Hematopoietic multipotent progenitor cell (in vitro differentiated cells): ENCODE measurements around the gene C16orf54. TPM values are rescaled to one million over a fixed set of nuclear protein-coding genes. Genes with fewer than 3 reads are reported as not detected.
"Not testable (repeated sequence)": the region's sequence is repeated elsewhere in the genome, so short reads cannot be mapped to it uniquely, and the experiment has no call there.

ENCODE experiments used
- DNase-seq, 3 donors: peaks; one replicate each; pipeline ENCODE4 v3.0.0-alpha.2; 2011 to 2015; ENCODE audit warnings: low read depth in 2 of 3, low spot score in 2 of 3
- total RNA-seq: library from RNA; depleted of rRNA; stranded (reverse); fragments of >200 nt; gene quantifications from one replicate; pipeline ENCODE4 v1.2.3, GENCODE V29; 2012

C16orf54 gene, protein sequence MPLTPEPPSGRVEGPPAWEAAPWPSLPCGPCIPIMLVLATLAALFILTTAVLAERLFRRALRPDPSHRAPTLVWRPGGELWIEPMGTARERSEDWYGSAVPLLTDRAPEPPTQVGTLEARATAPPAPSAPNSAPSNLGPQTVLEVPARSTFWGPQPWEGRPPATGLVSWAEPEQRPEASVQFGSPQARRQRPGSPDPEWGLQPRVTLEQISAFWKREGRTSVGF
- 64.9 TPM for total RNA-seq

DNA sequence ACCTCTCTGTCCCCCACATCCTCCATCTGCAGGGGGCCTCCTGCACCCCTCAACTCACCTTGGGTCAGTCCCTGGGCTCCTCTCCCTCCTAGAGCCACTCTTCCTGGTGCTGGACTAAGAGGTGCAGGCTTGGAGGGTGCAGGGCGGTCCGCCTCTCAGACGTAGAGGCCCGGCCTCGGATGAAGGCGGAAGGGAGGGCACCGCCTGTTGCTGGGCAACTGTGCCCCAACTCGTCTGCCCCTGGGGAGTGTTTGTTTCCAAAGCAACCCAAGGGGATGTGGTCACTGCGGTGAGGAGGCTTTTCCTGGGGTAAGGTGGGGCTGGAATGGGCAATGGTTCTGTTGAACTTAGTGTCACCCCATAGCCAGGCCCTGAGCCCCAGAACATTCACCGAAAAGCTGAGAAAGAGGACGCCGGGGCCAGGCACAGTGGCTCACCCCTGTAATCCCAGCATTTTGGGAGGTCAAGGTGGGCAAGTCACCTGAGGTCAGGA lies at the start of gene C16orf54:
Gene C16orf54, minus strand, starts transcription at position 138 of the 493 bp plus-strand sequence. CDS start 1,039 bp downstream, outside the sequence.
- peak; percentile 88 to 99 (median 98) for DNase-seq

DNA sequence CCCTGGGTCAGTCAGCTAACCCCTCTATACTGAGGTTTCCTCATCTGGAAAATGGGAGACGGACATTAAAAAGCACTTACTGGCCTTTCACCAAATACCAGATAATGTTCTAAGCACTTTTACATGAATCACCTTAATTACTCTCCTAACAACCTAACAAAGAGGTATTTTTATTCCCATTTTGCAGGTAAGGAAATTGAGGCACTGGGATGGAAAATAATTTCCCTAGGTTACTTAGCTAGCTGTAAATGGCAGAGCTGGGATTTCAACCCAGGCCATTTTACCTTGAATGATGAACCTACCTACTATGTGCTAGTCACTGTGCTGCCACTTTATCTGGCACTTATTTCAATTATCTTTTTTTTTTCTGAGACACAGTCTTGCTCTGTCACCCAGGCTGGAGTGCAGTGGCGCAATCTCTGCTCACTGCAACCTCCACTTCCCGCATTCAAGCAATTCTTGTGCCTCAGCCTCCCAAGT lies 48.5 kb upstream of the C16orf54 start:
- DNase-seq: no peak

DNA sequence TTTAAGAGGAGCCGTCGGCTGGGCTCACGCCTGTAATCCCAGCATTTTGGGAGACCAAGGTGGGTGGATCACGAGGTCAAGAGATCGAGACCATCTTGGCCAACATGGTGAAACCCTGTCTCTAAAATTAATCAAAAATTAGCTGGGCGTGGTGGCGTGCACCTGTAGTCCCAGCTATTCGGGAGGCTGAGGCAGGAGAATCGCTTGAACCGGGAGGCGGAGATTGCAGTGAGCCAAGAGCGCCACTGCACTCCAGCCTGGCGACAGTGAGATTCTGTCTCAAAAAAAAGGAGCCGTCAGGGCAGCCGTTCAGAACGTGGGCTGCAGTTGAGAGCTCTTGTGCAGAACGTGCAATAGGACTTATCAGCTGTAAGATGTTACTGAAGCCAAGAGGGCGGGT lies 47.4 kb upstream of the C16orf54 start:
- not testable (repeated sequence) for DNase-seq

DNA sequence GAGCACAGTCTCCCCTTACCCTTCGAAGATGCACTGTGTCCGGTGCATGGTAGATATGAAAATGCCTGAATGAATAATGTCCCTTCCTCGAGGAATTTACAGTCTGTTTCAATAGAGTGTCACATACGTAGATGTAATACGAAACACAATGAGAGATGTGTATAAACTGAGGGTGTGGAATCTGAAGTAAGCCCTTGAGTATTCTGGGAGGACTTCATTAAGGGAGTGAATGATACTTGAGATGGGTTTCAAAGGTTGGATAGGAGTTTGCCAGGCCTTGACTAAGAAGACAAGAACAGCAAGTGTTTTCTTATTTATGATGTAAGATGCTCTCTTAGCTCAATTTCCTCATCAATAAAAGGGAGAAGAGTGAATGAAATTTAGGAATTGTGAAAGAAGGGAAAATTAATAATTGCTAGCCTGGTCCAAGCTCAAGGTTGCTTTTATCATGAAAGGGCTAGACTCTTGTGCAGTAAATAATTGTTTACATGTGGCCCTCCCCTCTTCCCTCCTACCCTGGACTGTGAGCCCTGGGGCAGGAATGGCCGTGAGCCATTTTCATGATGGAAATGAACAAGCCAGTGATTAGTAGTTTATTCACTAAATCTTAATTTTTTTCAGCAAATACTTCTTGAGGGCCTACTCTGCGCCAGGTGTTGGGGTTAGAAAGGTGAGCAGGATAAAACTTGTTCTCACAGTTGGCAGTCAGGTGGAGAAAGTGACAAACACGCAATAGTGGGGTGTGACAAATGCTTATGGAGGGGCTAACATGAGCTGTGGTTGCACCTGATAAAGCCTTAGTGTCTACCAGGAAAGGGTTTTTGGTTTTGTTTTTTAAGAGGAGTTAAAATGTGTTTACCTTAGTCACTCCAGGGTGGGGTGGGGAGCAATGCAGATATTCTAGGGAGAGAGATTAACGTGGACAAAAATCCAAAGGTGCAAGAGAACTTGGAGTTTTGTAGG lies 46.3 kb upstream of the C16orf54 start:
- no peak for DNase-seq

DNA sequence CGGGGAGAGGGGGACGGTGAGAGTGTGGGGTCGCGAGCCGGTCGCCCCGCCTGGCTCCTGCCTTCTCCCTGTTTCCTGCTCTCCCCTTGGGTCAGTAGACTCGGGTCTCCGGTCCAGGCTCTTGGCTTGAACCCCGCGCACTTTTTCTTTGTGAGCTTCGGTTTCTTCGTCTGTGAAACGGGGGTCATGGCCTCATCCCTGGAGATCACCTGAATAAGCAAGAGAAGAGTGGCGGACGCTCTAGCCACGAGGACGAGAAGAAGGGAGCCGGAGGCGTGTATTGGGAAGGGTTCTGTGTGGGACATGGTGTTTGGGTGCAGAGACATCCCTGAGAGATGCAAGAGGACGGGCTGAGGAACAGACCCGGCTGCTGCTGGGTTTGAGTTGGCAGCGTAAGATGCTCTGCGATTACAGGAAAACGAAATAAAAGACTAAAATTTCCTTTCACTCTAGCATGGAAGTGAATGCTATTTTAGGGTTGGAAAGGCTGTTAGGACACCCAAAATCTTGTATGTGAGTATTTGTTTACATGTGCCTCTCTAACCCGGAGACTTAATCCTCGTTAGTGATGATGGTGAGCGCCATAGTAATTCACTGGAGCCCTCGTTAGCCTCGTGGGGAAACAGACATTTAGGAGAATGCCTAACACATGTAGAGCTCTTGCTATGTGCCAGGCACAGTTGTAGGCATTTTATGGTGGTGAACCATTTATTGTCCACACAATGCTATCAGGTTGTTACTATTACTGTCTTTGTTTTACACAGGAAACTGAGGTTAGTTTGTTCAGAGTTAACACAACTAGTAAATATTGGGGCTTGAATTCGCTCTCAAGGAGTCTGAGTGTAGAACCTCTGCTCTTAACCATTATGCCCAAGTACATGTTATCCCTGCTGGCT lies 45.4 kb upstream of the C16orf54 start:
- DNase-seq: peak in 1 of 3 donors; percentile 12

DNA sequence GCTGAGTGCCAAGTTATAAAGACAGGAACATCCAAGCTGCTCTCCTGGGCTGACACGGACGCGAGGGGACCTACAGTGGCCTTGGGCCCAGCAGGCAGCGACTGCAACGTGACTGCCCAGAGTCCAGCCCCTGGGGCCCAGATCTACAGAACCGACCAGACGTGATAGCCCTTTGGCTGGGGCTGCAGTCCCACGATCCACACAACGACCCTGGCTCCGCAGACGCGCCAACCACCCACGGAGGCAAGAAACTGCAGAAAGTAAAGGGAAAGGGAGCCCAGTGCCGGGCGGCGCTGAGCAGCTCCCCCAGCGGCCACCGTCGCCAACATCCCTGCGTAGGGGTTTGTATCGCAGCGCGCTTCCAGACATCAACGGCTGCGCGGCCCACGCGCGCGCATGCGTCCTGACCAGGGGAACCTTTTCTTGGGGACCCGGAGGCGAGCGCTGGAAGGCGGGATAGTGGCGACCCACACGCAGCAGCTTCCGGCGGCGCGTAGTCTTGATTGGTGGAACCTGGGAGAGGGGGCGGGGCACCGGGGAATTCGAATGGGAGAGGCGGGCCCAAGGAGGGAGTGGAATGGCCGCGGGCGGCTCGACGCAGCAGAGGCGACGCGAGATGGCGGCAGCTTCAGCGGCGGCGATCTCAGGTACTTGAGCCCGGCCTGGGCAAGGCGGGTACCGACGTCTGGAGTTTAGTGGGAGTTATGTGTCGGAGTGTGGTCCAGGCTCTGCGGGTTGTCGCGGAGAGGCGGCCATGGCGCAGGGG lies 44.6 kb upstream of the C16orf54 start, which contains the start of gene KIF22:
Gene KIF22, plus strand, starts transcription at position 569 of the 766 bp plus-strand sequence. Its CDS starts 9 bp downstream, at position 578.
- DNase-seq: peak; percentile 99 to 100 (median 100)

DNA sequence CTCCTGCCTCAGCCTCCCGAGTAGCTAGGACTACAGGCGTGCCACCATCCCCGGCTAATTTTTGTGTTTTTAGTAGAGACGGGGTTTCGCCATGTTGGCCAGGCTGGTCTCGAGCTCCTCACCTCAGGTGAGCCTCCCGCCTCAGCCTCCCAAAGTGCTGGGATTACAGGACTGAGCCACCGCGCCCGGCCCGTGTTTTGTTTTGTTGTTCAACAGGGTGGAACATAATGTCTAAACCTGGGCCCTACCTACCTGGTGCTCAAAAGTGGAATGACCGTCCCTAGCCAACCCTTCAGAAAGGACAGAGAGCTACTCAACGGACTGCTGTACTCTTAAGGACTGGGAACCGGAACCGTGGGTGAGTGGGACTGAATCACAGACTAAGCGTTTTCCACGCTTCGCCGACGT lies 44.0 kb upstream of the C16orf54 start:
- DNase-seq: no peak

DNA sequence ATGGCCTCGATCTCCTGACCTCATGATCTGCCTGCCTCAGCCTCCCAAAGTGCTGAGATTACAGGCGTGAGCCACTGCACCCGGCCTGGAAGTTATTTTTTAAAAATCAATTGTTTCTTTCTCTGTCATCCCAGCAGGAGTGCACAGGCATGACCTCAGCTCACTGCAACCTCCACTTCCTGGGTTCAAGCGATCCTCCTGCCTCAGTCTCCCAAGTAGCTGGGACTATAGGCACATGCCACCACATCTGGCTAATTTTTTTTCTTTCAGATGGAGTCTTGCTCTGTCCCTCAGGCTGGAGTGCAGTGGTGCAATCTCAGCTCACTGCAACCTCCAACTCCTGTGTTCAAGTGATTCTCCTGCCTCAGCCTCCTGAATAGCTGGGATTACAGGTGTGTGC lies 41.4 kb upstream of the C16orf54 start:
- DNase-seq: not testable (repeated sequence)

DNA sequence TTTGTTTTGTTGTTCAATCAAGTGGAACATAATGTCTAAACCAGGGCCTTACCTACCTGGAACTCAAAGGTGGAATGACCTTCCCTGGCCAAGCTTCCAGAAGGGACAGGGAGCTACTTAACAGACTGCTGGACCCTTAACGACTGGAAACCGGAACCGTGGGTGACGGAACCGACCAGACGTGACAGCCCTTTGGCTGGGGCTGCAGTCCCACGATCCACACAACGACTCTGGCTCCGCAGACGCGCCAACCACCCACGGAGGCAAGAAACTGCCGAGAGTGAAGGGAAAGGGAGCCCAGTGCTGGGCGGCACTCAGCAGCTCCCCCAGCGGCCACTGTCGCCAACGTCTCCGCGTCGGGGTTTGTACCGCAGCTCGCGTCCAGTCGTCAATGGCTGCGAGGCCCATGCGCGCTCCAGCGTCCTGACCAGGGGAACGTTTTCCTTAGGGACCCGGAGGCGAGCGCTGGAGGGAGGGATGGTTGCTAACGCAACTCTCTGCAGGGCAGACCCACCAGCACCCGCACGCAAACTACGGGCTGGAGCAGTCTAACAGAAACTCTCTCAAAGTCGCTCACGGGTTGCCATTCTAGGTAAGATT lies 39.2 kb upstream of the C16orf54 start:
- peak in 2 of 3 donors; percentile 56 to 73 for DNase-seq

DNA sequence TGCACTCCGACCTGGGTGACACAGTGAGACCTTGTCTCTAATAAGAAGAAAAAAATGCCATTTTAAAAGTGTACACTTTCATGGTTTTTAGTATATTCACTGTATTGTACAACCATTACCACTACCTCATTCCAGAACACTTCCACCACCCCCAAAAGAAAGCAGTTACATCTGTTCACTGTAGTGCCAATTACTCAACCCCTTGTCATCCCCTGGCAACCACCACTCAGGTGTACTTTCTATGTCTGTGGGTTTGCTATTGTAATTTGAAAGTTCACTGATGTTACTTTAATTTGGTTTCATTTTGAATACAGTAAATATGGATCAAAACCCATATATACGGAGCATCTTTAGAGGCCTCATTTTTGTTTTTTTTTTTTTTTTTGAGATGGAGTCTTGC lies 38.4 kb upstream of the C16orf54 start:
- DNase-seq: peak in 1 of 3 donors; percentile 28

DNA sequence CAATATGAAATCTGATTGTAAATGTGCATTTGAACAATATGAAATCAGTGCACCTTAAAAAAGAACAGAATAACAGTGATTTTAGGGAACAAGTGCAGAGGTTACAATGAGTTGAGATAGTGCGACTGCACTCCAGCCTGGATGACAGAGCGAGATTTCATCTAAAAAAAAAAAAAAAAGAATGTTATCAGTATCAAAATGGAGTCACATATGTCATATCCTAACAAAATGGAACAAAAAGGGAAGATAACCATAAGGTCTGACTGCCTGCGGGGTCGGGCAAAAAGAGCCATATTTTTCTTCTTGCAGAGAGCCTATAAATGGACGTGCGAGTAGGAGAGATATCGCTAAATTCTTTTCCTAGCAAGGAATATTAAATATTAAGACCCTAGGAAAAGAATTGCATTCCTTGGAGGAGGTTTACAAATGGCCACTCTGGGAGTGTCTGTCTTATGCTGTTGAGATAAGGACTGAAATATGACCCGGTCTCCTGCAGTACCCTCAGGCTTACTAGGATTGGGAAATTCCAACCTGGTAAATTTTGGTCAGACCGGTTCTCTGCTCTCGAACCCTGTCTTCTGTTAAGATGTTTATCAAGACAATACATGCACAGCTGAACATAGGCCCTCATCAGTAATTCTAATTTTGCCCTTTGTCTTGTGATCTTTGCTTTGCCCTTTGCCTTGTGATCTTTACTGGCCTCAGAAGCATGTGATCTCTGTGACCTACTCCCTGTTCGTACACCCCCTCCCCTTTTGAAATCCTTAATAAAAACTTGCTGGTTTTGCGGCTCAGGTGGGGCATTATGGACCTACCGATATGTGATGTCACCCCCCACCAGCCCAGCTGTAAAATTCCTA lies 37.5 kb upstream of the C16orf54 start:
- not testable (repeated sequence) for DNase-seq

DNA sequence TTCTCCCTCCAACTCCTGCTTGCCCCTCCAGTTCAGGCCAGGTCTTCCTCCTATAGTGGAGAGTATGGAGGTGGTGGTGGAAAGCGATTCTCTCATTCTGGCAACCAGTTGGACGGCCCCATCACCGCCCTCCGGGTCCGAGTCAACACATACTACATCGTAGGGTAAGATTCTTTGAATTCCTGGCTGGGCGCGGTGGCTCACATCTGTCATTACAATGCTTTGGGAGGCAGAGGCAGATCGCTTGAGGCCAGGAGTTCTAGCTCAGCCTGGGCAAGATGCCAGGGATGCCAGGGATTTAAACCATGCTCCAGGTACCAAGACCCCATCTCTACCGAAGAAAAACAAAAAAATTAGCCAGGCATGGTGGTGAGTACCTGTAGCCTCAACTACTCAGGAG lies 33.7 kb upstream of the C16orf54 start:
- no peak for DNase-seq

DNA sequence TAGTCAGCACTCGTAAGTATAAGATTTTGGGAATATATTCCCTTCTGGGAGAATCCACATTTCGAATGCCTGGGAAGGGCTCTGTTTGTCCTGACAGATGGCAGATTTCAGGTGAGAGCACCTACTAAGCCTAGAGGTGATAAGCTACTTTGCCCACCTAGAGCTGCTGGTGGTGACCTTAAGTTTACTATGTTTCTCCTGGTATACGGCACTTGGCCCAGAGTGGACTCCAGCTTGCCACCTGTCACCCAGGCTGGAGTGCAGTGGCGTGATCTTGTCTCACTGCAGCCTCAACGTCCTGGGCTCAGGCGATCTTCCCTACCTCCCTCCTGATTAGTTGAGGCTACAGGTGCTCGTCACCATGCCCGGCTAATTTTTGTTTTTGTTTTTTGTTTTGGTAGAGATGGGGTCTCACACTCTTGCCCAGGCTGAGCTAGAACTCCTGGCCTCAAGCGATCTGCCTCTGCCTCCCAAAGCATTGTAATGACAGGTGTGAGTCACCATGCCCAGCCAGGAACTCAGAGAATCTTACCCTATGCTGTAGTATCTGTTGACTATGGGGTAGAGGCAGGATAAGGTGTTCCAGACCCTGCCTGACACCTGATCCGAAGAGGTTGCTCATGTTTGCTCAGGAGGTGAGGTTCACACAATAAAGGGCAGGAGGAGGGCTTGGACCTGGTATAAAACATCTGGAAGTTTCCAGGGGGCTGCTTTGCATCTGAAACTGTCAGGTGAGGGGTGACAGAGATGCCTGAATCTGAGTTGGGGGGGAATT lies 32.0 kb upstream of the C16orf54 start, which contains the start of gene ZG16:
Gene ZG16, plus strand, starts transcription at position 681 of the 775 bp plus-strand sequence. CDS start 1,011 bp downstream, outside the sequence.
- no peak for DNase-seq

DNA sequence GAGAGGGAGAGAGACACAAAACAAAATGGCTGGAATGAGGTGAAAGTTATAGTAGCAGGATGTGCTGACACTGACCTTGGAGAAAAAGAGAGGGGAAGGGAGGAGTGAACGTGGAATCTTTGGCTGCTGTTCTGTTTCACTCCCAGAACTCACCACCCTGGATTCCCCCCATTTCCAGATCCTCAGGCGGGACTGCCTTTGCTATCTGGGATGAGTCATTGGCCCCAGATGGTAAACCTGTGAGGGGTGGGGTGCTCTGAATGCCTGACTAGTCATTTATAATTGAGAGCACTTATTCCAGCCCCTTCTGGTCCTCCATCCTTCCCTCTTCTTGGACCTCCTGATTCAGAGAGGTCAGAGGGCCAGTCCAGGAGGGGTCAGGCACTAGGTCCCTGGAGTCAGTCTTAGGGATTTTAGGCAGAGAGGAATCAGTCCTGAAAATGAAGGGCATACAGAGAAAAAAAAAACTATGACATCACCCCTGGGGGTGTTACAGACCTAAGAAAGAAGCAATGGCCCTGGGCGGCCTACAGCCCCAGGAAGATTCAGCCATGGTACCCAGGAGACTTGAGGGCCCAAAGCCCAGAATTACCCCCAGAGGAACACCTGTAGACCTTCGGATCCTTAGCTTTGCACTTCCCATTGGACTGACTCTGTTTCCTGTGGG lies 30.1 kb upstream of the C16orf54 start:
- no peak for DNase-seq

DNA sequence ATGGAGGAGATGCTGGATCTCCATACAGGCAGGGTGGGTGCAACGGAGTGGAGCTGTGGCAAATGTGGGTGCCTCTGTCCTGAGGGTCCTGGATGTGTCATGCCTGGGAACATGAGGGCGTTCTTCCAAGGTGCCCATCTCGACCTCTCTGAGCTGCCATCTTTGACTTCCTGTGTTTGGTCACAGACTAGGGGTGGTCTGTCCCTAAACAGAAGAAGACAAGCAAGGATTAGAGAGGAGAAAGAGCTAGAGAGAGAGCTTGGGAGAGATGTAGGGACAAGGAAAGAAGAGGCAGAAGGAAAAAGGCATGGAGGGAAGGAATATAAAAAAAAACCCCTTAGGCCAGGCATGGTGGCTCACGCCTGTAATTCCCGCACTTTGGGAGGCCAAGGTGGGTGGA lies 28.9 kb upstream of the C16orf54 start:
- no peak for DNase-seq

DNA sequence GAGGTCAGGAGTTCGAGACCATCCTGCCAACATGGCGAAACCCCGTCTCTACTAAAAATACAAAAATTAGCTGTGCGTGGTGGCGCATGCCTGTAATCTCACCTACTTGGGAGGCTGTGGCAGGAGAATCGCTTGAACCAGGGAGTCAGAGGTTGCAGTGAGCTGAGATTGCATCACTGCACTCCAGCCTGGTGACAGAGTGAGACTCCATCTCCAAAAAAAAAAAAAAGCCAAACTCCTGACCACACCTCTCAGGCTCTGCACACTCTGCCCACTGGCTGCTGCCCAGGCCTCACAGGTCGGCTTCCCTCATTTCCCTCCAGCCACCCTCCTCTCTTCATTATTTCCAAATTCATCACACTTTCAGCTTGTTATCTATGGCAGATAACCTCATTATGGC lies 26.5 kb upstream of the C16orf54 start:
- DNase-seq: not testable (repeated sequence)
